Measurements from ENCODE around the gene KLHDC3. TPM values are rescaled to one million over a fixed set of nuclear protein-coding genes. Genes with fewer than 3 reads are reported as not detected.

The KLHDC3 gene
- total RNA-seq, 4 donors from 2014 or later: 66.5 to 164 (median 119) TPM

DNA sequence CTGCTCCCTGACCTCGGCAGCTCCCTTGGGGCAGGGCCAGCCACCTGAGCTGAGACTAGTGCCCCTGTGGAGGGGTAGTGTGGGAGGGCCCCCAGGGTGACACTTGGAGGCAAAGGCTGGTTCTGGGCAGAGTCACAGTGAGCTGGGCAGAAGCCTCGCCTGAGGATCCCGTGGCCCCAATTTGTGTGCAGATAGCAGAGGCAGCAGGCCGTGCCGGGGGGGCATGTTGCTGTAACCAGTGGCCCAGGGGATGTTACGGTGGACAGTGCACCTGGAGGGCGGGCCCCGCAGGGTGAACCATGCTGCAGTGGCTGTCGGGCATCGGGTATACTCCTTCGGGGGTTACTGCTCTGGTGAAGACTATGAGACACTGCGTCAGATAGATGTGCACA is 2.9 kb downstream of the KLHDC3 start:
- in situ Hi-C loops (cut with MboI; ENCODE audit: low sequenced_read_pairs in 4 of 4): loop anchor here in 1 of 4 donors (10.0 kb wide), 1 partner anchor 452 kb away; the partner anchor contains the start of gene UBR2
- H3K27me3 ChIP-seq: no peaks in the 10 kb centered on the region
- peaks cover 76 to 83% of the 10 kb centered on the region in 2 donors for H3K4me1 ChIP-seq
- peaks cover 0 to 36% of the 10 kb centered on the region in 2 donors for H3K36me3 ChIP-seq
- H3K9me3 ChIP-seq: no peaks in the 10 kb centered on the region
- DNase-seq: peak in 1 of 2 donors; percentile 49
- H3K4me3 ChIP-seq: peak overlapping the region; percentile 23 to 39 (median 30)
- ATAC-seq: no peak
- TF ChIP-seq, protein P1, sequence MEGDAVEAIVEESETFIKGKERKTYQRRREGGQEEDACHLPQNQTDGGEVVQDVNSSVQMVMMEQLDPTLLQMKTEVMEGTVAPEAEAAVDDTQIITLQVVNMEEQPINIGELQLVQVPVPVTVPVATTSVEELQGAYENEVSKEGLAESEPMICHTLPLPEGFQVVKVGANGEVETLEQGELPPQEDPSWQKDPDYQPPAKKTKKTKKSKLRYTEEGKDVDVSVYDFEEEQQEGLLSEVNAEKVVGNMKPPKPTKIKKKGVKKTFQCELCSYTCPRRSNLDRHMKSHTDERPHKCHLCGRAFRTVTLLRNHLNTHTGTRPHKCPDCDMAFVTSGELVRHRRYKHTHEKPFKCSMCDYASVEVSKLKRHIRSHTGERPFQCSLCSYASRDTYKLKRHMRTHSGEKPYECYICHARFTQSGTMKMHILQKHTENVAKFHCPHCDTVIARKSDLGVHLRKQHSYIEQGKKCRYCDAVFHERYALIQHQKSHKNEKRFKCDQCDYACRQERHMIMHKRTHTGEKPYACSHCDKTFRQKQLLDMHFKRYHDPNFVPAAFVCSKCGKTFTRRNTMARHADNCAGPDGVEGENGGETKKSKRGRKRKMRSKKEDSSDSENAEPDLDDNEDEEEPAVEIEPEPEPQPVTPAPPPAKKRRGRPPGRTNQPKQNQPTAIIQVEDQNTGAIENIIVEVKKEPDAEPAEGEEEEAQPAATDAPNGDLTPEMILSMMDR (IDR thresholded peaks at IDR 0.05 in 4 of 5, conservative IDR thresholded peaks at IDR 0.05 in 1 of 5): no peak
- no peak for TF ChIP-seq POLR2A (IDR thresholded peaks at IDR 0.05)
- H3K27ac ChIP-seq: peak overlapping the region; percentile 95 to 98 (median 98)
- intact Hi-C loops (cut with DNase I; ENCODE audit: low total_unique reads): loop anchor here (10.0 kb wide), 2 partner anchors 802 to 1282 kb away; partner anchors contain the start of genes MRPS10 and TFEB

DNA sequence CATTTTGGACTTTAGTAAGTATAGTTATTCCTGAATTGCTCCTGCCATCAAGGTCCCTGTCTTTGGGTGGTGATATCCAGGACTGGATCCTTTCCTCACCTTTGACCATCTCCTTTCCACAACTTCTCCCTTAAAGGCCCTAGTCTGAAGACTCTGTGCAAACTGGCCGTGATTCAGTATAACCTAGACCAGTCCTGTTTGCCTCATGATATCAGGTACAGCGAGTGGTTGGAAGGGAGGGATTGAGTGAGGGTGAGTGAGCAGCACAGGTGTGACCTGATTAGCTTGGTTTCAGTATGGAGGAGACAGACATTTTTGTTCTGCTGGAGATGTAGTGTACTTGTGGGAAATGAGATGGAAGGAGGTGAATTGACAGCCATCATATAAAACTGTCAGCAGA is 5.1 kb downstream of the KLHDC3 start:
- H3K27ac ChIP-seq: peak overlapping the region; percentile 95 to 98 (median 98)
- in situ Hi-C loops (cut with MboI; ENCODE audit: low sequenced_read_pairs in 4 of 4) (loop anchor here in 1 of 4 donors (10.0 kb wide), 1 partner anchor 454 kb away; the partner anchor contains the start of gene UBR2), intact Hi-C loops (cut with DNase I; ENCODE audit: low total_unique reads) (loop anchor here (10.0 kb wide), 2 partner anchors 804 to 1284 kb away; partner anchors contain the start of genes MRPS10 and TFEB)
- H3K27me3 ChIP-seq: no peaks in the 10 kb centered on the region
- TF ChIP-seq POLR2A (IDR thresholded peaks at IDR 0.05): no peak
- TF ChIP-seq, protein P1 (IDR thresholded peaks at IDR 0.05 in 4 of 5, conservative IDR thresholded peaks at IDR 0.05 in 1 of 5): no peak
- H3K4me3 ChIP-seq: no peak overlapping the region
- H3K9me3 ChIP-seq: no peaks in the 10 kb centered on the region
- DNase-seq (peak in 1 of 2 donors; percentile 38), ATAC-seq (peak in 1 of 2 donors; percentile 5)
- H3K36me3 ChIP-seq: peaks cover 0 to 34% of the 10 kb centered on the region in 2 donors
- peaks cover 86 to 89% of the 10 kb centered on the region in 2 donors for H3K4me1 ChIP-seq

DNA sequence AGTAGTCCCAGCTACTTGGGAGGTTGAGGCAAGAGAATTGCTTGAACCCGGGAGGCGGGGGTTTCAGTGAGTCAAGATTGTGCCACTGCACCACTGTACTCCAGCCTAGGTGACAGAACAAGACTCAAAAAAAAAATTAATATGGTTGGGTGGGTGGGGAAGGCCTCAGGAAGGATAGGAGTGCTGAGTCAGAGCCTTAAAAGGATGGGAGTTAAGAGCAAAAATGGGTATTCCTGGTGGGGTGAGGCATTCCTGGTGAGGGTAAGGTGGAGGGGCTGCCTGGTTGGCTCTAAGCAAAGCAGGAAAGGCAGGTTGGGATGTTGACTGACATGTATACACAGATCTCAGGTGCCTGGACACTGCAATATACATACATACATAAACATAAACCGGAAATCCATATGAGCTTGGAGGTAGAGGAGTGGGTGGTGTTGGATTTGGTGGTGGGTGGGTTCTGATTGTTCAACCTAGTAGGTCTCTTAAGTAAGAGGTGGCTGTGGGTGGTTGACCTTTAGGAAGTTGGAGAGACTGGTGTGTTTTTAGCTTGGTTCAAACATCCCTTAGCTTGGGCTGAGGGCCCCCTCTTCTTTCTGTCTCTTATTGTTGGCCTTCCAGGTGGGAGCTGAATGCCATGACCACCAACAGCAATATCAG is 6.1 kb downstream of the KLHDC3 start:
- intact Hi-C loops (cut with DNase I; ENCODE audit: low total_unique reads): no loop called here
- H3K4me1 ChIP-seq: peaks cover 89 to 91% of the 10 kb centered on the region in 2 donors
- TF ChIP-seq, protein P1 (IDR thresholded peaks at IDR 0.05 in 4 of 5, conservative IDR thresholded peaks at IDR 0.05 in 1 of 5): no peak
- TF ChIP-seq POLR2A (IDR thresholded peaks at IDR 0.05): no peak

DNA sequence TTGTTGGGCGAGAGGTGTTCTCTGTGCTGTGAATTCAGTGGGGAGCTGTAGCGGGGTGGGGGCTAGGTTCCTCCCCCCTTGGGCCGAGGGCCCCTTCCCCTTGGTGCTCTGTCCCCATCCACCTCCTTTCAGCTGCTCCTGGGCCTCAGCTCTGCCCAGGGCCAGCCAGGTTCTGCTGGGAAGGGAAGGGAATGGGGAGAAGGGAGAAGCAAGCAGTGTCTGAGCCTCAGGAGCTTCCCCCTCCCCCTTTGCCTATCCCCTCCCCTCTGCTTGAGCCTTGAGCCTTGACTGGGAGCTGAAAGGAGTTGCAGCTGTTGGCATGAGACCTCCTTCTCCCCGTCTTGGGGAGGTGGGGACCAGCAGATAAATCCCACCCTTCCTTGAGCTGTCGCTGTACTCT is 6.8 kb downstream of the KLHDC3 start:
- in situ Hi-C loops (cut with MboI; ENCODE audit: low sequenced_read_pairs in 4 of 4) (no loop called here), intact Hi-C loops (cut with DNase I; ENCODE audit: low total_unique reads) (no loop called here)
- Histone ChIP-seq H3K27me3 (no peaks in the 10 kb centered on the region), H3K4me3 (peak overlapping the region; percentile 65 to 93 (median 84)), H3K9me3 (no peaks in the 10 kb centered on the region), H3K4me1 (peaks cover 85 to 87% of the 10 kb centered on the region in 2 donors), H3K27ac (peak overlapping the region; percentile 95 to 98 (median 98)), H3K36me3 (peaks cover 0 to 45% of the 10 kb centered on the region in 2 donors)
- TF ChIP-seq POLR2A (IDR thresholded peaks at IDR 0.05): no peak
- TF ChIP-seq, protein P1 (IDR thresholded peaks at IDR 0.05 in 4 of 5, conservative IDR thresholded peaks at IDR 0.05 in 1 of 5): no peak
- peak in 1 of 2 donors; percentile 40 for DNase-seq
- peak; percentile 1 to 15 for ATAC-seq

More for the DNA sequence above, 6.1 kb downstream of the KLHDC3 start:
- H3K36me3 ChIP-seq: peaks cover 0 to 44% of the 10 kb centered on the region in 2 donors
- no peaks in the 10 kb centered on the region for H3K27me3 ChIP-seq
- ATAC-seq (no peak), DNase-seq (no peak)
- in situ Hi-C loops (cut with MboI; ENCODE audit: low sequenced_read_pairs in 4 of 4): no loop called here
- H3K4me3 ChIP-seq: no peak overlapping the region
- H3K9me3 ChIP-seq: no peaks in the 10 kb centered on the region
- H3K27ac ChIP-seq: peak overlapping the region; percentile 95 to 98 (median 98)

All from gastrocnemius medialis (tissue), 4 donors.